Endothelial cell of umbilical vein (primary cell): ENCODE data around the gene ACOX3. TPM values are rescaled to one million over a fixed set of nuclear protein-coding genes. Genes with fewer than 3 reads are reported as not detected.

ENCODE experiments used
- BruUV-seq: library from RNA; stranded (reverse); fragments of 400-500 nt; replicated peaks from 2 replicates; lab custom pipeline; 2021; lab: Mats Ljungman, UMichigan
- CTCF ChIA-PET: fragments of 300-600, 350-600 bp; sonication (Branson Sonifier 250); formaldehyde crosslinking; loops from one replicate; lab custom pipeline; 2021; ENCODE audit warnings: antibody characterized with exemption, inconsistent platforms; lab: Charles Lee
- POLR2A ChIA-PET: fragments of 300-600, 350-600 bp; sonication (Branson Sonifier 250); formaldehyde crosslinking; loops from one replicate; lab custom pipeline; 2021; ENCODE audit warnings: antibody characterized with exemption, inconsistent platforms; lab: Charles Lee
- DNase-seq: peaks from one replicate; pipeline ENCODE4 v3.0.0-alpha.2; 2011; ENCODE audit warnings: low read depth, low spot score
- FAIRE-seq: peaks from 2 replicates; lab custom pipeline; 2011; peaks lifted over from hg19 to GRCh38; lab: Jason Lieb, UNC
- H2AFZ ChIP-seq: 2 replicates; pipeline ENCODE4 v1.6.0; 2012; ENCODE audit warnings: low read depth, low read length, control low read depth, inconsistent platforms
- H3K27ac ChIP-seq: 2 replicates; pipeline ENCODE4 v1.5.1; 2011; ENCODE audit warnings: low read depth, mild to moderate bottlenecking, control low read depth, low read length, moderate library complexity; ENCODE audit not compliant: insufficient read depth
- H3K27me3 ChIP-seq, 2 experiments: 2 replicates each; pipeline versions ENCODE4 v1.6.0 to v1.6.1; 2011; ENCODE audit warnings: low read length in 2 of 2, mixed read lengths in 1 of 2; ENCODE audit not compliant: control insufficient read depth in 2 of 2, insufficient read depth in 2 of 2
- H3K36me3 ChIP-seq, 2 experiments: 2 replicates in 1 of 2; 3 replicates in 1 of 2; pipeline ENCODE4 v1.5.1; 2011; ENCODE audit warnings: low read length in 2 of 2, mild to moderate bottlenecking in 1 of 2, moderate library complexity in 1 of 2; ENCODE audit not compliant: control insufficient read depth in 2 of 2, insufficient read depth in 2 of 2; ENCODE audit errors: extremely low read depth in 1 of 2
- H3K4me1 ChIP-seq: 3 replicates; pipeline ENCODE4 v1.5.1; 2011; ENCODE audit warnings: mild to moderate bottlenecking, low read length; ENCODE audit not compliant: control insufficient read depth, insufficient read depth; ENCODE audit errors: extremely low read depth
- H3K4me2 ChIP-seq: 2 replicates; pipeline ENCODE4 v1.6.1; 2011; ENCODE audit warnings: low read length, control low read depth, mixed read lengths; ENCODE audit not compliant: insufficient read depth
- H3K4me3 ChIP-seq, 3 experiments: fragments of 200-600 bp in 1 of 3; sonication (generic), shearing (Covaris generic) in 1 of 3; replicated peaks in 1 of 3; 2 replicates each; pipeline ENCODE4 v1.5.1; 2011 to 2016; ENCODE audit warnings: control low read depth in 3 of 3, low read length in 3 of 3, mild to moderate bottlenecking in 2 of 3, inconsistent platforms in 1 of 3, low read depth in 1 of 3, moderate library complexity in 1 of 3; ENCODE audit not compliant: insufficient read depth in 1 of 3
- H3K79me2 ChIP-seq: 2 replicates; pipeline ENCODE4 v1.6.0; 2012; ENCODE audit warnings: low read length, inconsistent platforms; ENCODE audit not compliant: control insufficient read depth, insufficient read depth
- H3K9ac ChIP-seq: replicated peaks from 2 replicates; pipeline ENCODE3; 2011; ENCODE audit warnings: low read length, control low read depth; ENCODE audit not compliant: insufficient read depth; ENCODE audit errors: extremely low read depth
- H3K9me1 ChIP-seq: replicated peaks from 3 replicates; pipeline ENCODE4 v1.6.0; 2011; ENCODE audit warnings: mild to moderate bottlenecking, low read length; ENCODE audit not compliant: control insufficient read depth, insufficient read depth; ENCODE audit errors: extremely low read depth
- H3K9me3 ChIP-seq: replicated peaks from 2 replicates; pipeline ENCODE4 v1.5.1; 2012; ENCODE audit warnings: low read length, inconsistent platforms; ENCODE audit not compliant: control insufficient read depth, insufficient read depth
- H4K20me1 ChIP-seq: replicated peaks from 2 replicates; pipeline ENCODE3; 2011; ENCODE audit warnings: mild to moderate bottlenecking, low read length; ENCODE audit not compliant: control insufficient read depth, insufficient read depth; ENCODE audit errors: extremely low read depth
- EZH2 ChIP-seq: IDR thresholded peaks from 2 replicates; pipeline ENCODE4 v1.6.1; 2012; ENCODE audit warnings: borderline replicate concordance, low read depth, mild to moderate bottlenecking, moderate library complexity, low read length, inconsistent platforms; ENCODE audit not compliant: severe bottlenecking
- FOS ChIP-seq: IDR thresholded peaks from 2 replicates; pipeline ENCODE4 v1.6.1; 2011; ENCODE audit warnings: mild to moderate bottlenecking, low read length, moderate library complexity, borderline replicate concordance; ENCODE audit not compliant: insufficient read depth
- GATA2 ChIP-seq: IDR thresholded peaks from 2 replicates; pipeline ENCODE4 v1.7.0; 2011; ENCODE audit warnings: low read depth, mild to moderate bottlenecking, moderate library complexity, mixed read lengths, low read length; ENCODE audit not compliant: insufficient read length, insufficient read depth
- JUN ChIP-seq: IDR thresholded peaks from 2 replicates; pipeline ENCODE4 v1.6.1; 2011; ENCODE audit warnings: borderline replicate concordance, low read depth; ENCODE audit not compliant: insufficient read length, insufficient read depth
- MYC ChIP-seq: IDR thresholded peaks from one replicate; pipeline ENCODE4 v1.6.1; 2011; ENCODE audit warnings: mild to moderate bottlenecking, low read depth, low read length
- POLR2A ChIP-seq: IDR thresholded peaks from 2 replicates; pipeline ENCODE4 v1.6.1; 2012; ENCODE audit warnings: low read depth, mild to moderate bottlenecking, control low read depth, low read length
- POLR2AphosphoS5 ChIP-seq: IDR thresholded peaks from 2 replicates; pipeline ENCODE4 v1.6.1; 2012; ENCODE audit warnings: low read depth, mild to moderate bottlenecking, control low read depth, low read length, moderate library complexity; ENCODE audit not compliant: insufficient read depth
- dilution Hi-C: fragments of 300-500 bp; cut with MboI; formaldehyde crosslinking; loops from one replicate; pipeline ENCODE4 v1.15.0; 2019; ENCODE audit warnings: low sequenced_read_pairs; ENCODE audit not compliant: extremely low pct_ligation_motif_present
- intact Hi-C: fragments of 100-400 bp; cut with micrococcal nuclease; formaldehyde crosslinking; loops from one replicate; pipeline ENCODE4 v1.10.0; 2022
- polyA plus RNA-seq, 4 experiments: library from polyadenylated mRNA; depleted of rRNA in 3 of 4; stranded (reverse) in 3 of 4; unstranded in 1 of 4; fragments of >200 nt; gene quantifications; 2 replicates each; pipeline versions ENCODE4 v1.2.1 to v1.2.3, GENCODE V29; 2011 to 2012; ENCODE audit warnings: missing spikeins in 1 of 4
- total RNA-seq: library from RNA; stranded (reverse); gene quantifications from 2 replicates; pipeline ENCODE4 v1.2.3, GENCODE V29; 2021
- TF ChIP-seq, protein P1 (sequence below): IDR thresholded peaks from 2 replicates; pipeline ENCODE4 v1.6.1; 2011; ENCODE audit not compliant: insufficient read depth, insufficient read length
- TF ChIP-seq, protein P2 (sequence below), 2 donors: IDR thresholded peaks; 1 replicate in 1 of 2; 2 replicates in 1 of 2; pipeline ENCODE4 v1.5.1; 2011; ENCODE audit warnings: low read length in 2 of 2, mild to moderate bottlenecking in 2 of 2, moderate library complexity in 2 of 2, control low read depth in 1 of 2, inconsistent platforms in 1 of 2, low read depth in 1 of 2; ENCODE audit not compliant: insufficient read depth in 1 of 2; ENCODE audit errors: extremely low read depth in 1 of 2

ACOX3 gene
- total and polyA plus RNA-seq, 2 donors (not counting 3 experiments of a cell fraction or from before 2014, with no cell fraction given), result 13.0 to 26.3 TPM

DNA sequence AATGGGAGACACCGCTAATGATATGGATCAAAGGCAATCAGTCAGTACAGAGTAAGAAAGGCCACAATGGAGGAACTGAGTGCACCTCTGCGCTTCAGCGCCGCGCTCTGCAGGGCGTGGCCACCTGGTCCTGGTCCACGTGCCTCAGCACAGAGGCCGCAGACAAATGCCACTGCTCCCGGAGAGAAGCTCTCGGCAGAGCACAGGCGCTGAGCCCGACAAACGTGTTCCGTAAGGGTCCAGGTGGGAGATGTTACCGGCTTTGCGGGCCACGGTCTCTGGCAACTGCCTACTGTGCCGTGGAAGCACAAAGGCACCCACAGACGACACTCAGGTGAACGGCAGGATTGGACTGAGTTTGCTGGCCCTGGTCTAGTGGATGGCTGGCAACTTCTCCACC lies 68.9 kb downstream of the ACOX3 start:
- H3K9ac ChIP-seq, result no peak overlapping the region
- H3K79me2 ChIP-seq, result no peaks in the 10 kb centered on the region
- H4K20me1 ChIP-seq, result no peaks in the 10 kb centered on the region
- DNase-seq, result no peak
- no peak for FAIRE-seq
- no peaks in the 10 kb centered on the region for H3K36me3 ChIP-seq
- no peaks in the 10 kb centered on the region for H3K4me1 ChIP-seq
- ChIA-PET POLR2A (no interaction called here), CTCF (no interaction called here)
- no peak overlapping the region for H3K4me3 ChIP-seq
- H3K9me1 ChIP-seq, result no peaks in the 10 kb centered on the region
- no peak overlapping the region for H3K4me2 ChIP-seq
- H3K9me3 ChIP-seq, result no peaks in the 10 kb centered on the region
- H3K27ac ChIP-seq, result no peak overlapping the region
- no peak overlapping the region for H2AFZ ChIP-seq
- dilution Hi-C loops, result no loop called here
- no TSS peak for BruUV-seq
- intact Hi-C loops, result no loop called here
- H3K27me3 ChIP-seq, result no peaks in the 10 kb centered on the region
- TF ChIP-seq POLR2AphosphoS5 (no peak), GATA2 (no peak), POLR2A (no peak), EZH2 (no peak), MYC (no peak), JUN (no peak), FOS (no peak)
- TF ChIP-seq, protein P1, sequence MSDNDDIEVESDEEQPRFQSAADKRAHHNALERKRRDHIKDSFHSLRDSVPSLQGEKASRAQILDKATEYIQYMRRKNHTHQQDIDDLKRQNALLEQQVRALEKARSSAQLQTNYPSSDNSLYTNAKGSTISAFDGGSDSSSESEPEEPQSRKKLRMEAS, result no peak
- TF ChIP-seq, protein P2, sequence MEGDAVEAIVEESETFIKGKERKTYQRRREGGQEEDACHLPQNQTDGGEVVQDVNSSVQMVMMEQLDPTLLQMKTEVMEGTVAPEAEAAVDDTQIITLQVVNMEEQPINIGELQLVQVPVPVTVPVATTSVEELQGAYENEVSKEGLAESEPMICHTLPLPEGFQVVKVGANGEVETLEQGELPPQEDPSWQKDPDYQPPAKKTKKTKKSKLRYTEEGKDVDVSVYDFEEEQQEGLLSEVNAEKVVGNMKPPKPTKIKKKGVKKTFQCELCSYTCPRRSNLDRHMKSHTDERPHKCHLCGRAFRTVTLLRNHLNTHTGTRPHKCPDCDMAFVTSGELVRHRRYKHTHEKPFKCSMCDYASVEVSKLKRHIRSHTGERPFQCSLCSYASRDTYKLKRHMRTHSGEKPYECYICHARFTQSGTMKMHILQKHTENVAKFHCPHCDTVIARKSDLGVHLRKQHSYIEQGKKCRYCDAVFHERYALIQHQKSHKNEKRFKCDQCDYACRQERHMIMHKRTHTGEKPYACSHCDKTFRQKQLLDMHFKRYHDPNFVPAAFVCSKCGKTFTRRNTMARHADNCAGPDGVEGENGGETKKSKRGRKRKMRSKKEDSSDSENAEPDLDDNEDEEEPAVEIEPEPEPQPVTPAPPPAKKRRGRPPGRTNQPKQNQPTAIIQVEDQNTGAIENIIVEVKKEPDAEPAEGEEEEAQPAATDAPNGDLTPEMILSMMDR (IDR thresholded peaks at IDR 0.05; ENCODE audit: extremely low read depth in 1 of 2, insufficient read depth in 1 of 2, low read depth in 1 of 2, low read length in 2 of 2), result no peak
